ENCODE results near the gene GPS1. TPM values are rescaled to one million over a fixed set of nuclear protein-coding genes. Genes with fewer than 3 reads are reported as not detected.
A peak's percentile ranks its signal among the peaks of the same experiment; 100 is the strongest.

GPS1 gene
- 223 and 226 TPM in 2 replicates for total RNA-seq (2014; rRNA removed; shearing (Covaris generic))

DNA sequence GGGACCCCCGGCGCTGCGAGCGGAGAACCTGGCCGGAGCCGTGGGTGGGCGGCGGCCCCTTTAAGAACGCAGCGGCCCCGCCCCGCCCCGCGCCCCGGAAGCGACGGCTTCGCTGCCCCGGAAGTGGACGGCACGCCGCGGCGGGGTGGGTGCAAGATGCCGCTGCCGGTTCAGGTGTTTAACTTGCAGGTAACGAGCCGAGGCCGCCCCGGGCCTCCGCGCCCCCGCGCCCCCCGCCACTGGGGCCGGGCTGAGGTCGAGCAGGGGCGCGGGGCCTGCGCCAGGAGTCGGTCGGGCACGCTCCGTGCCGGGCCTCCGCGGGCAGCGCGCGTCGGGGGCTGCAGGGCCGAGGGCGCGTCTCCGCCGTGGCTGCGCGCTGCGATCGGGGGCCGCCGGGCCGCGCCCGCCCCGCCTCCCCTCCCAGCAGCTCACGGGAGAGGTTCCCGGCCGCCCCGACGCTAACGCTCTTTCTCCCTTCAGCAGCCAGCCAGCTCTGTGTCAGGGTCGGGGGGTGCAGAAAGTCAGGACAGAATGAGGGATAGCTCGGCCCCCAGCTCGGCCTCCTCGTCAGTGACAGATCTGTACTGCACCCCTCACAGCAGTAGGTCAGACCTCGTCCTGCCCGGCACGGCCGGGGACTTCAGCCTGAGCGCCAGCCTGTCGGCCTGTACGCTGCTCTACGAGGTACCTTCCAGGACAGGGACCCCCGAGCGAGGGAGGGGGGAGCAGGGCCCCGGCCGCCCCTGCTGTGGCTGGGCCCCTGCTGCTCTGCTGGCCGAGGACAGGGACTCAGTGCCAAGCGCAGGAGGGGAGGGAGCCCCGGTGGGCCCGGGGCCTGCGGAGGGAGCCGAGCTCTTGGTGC lies at the start of gene GPS1, which contains the start of gene RFNG:
TSS of gene GPS1 (plus strand) at position 123 of the 862 bp plus-strand sequence. CDS start at position 157, 34 bp downstream.
TSS of gene RFNG (minus strand) at position 36 of the 862 bp plus-strand sequence. CDS start 45 bp downstream, outside the sequence.
- no peak for DNase-seq (ENCODE audit: low read depth in 1 of 2, low spot score in 2 of 2)
- Histone ChIP-seq H3K9me3 (replicated peaks) (no peaks in the 10 kb centered on the region), H3K27ac (no peak within 1 kb of the TSS), H3K4me3 (peak within 1 kb of the TSS; percentile 100), H3K27me3 (replicated peaks) (no peaks in the 10 kb centered on the region), H3K4me1 (replicated peaks) (peaks cover 28% of the 10 kb centered on the region), H3K36me3 (peaks cover 87% of the 10 kb centered on the region)

DNA sequence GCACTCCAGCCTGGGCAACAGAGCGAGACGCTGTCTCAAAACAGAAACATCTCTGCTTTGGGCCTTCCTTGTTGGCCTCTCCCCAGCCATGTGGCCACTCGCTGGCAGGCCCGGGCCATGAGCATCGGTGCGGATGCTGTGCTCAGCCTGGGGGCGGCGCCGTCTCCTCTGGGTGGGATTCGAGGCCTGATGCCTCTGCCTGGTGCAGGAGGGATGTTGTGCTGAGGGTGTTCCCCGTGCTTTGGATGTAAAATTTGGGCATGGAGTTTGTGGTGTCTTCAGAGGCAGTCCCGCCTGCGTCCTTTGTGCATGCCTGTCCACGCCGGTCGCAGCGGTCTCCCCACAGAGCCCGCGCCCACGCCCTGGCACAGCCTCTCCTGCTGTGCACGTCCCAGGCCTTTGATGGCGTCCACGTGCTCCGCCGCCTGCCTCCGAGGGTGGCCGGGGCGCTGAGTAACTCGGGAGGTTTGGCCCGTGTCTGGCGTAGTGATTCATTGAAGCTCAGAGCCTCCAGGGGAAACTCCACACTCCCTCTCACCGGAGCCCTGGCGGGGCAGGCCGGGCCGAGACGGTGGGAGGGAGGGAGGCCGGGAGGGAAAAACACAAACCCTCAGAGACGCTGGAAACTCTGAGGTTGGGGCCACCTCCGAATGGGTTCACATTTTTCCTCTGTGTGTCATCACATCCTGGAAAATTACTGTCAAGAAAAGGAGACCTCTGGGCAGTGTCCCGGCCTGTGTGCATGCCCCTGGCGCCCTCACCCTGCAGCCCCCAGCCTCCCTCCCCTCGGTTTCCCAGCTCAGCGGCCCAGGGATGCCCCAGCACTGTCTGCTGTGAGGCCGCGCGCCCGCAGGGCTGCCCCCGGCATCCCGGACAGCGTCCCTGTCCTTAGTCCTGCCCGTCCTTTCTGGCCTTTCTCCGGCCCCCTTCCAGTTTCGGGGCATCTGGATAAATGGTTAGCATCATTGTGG lies 48.0 kb upstream of the GPS1 start:
- peak; percentile 99 for DNase-seq (ENCODE audit: low read depth in 1 of 2, low spot score in 2 of 2)
- Histone ChIP-seq H3K4me1 (replicated peaks) (peaks cover 57% of the 10 kb centered on the region), H3K27ac (peak overlapping the region; percentile 63), H3K27me3 (replicated peaks) (no peaks in the 10 kb centered on the region), H3K9me3 (replicated peaks) (no peaks in the 10 kb centered on the region), H3K4me3 (no peak overlapping the region), H3K36me3 (no peaks in the 10 kb centered on the region)

DNA sequence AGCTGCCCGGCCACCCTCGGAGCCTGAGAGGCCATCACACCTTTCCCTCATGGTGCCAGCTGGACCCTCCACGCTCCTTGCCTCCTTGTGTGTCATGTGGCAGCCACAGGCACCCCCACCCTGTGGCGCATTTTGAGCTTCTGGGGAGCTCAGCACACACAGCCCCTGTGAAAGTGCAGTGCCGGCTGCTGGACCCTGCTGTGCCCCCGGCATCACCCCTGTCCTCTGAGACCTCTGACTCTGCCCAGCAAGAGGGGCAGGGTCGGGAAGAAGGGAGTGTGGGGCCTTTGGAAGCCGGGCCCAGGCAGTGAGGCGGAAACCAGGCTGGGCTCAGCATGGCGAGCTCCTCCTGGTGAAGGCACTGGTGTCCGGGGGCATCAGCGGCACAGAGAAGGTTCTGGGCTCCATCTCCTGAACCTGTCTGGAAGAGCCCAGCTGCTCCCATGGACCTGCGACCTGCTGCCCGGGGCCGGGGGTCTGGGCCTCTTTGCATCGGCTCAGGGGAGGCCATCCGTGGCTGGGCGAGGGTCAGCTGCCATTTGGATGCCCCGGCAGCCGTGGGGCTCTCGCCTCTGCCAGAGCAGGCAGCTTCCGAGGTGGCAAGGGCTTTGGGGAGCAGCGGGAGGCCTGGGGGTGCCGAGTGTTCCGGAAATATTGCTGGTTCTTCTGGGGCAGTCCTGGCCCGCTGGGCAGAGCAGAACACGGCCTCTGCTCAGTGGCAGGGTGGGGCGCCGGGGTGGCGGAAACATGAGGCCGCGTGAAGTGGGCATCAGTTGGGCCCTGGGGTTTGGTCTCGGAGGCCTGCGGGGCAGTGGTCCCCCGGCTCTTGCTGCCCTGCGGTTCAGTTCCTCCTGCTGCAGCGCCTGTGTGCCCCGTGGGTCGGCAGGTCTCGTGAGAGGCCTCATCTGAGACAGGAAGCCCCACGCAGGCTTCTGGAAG lies 46.9 kb upstream of the GPS1 start:
- Histone ChIP-seq H3K27ac (peak overlapping the region; percentile 63), H3K27me3 (replicated peaks) (no peaks in the 10 kb centered on the region), H3K4me1 (replicated peaks) (peaks cover 57% of the 10 kb centered on the region), H3K36me3 (no peaks in the 10 kb centered on the region; the same call in 1 of the 2 replicates), H3K4me3 (no peak overlapping the region), H3K9me3 (replicated peaks) (no peaks in the 10 kb centered on the region)
- no peak for DNase-seq (ENCODE audit: low read depth in 1 of 2, low spot score in 2 of 2)

DNA sequence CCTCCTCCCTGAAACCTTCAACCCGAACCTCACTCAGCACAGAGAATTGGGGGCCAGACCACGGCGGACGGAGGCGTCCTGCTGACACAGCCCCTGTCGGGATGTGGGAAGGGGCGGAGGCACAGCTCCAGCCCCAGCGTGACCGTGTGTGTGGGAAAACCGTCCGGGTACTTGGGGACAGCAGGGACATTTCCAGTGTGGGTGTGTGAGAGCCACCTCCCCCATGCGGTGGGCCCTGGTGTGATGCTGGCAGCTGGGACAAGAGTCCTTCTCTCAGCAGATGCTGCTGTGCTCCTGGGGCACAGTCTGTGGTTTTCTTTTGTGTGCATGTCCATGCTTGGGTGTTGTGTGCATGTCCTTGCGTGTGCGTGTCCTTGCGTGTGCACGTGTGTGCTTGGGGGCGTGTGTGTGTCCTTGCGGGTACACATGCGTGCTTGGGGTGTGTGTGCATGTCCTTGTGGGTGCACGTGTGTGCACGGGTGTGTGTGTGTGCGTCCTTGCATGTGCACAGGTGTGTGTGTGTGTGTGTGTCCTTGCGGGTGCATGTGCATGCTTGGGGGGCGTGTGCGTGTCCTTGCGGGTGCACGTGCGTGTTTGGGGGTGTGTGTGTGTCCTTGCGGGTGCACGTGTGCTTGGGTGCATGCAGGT lies 45.9 kb upstream of the GPS1 start:
- H3K36me3 ChIP-seq, result peaks cover 3% of the 10 kb centered on the region; the same call in 1 of the 2 replicates
- H3K9me3 ChIP-seq (replicated peaks), result no peaks in the 10 kb centered on the region
- peaks cover 57% of the 10 kb centered on the region for H3K4me1 ChIP-seq (replicated peaks)
- H3K27me3 ChIP-seq (replicated peaks), result no peaks in the 10 kb centered on the region
- H3K4me3 ChIP-seq, result no peak overlapping the region
- no peak for DNase-seq (ENCODE audit: low read depth in 1 of 2, low spot score in 2 of 2)
- H3K27ac ChIP-seq, result no peak overlapping the region

DNA sequence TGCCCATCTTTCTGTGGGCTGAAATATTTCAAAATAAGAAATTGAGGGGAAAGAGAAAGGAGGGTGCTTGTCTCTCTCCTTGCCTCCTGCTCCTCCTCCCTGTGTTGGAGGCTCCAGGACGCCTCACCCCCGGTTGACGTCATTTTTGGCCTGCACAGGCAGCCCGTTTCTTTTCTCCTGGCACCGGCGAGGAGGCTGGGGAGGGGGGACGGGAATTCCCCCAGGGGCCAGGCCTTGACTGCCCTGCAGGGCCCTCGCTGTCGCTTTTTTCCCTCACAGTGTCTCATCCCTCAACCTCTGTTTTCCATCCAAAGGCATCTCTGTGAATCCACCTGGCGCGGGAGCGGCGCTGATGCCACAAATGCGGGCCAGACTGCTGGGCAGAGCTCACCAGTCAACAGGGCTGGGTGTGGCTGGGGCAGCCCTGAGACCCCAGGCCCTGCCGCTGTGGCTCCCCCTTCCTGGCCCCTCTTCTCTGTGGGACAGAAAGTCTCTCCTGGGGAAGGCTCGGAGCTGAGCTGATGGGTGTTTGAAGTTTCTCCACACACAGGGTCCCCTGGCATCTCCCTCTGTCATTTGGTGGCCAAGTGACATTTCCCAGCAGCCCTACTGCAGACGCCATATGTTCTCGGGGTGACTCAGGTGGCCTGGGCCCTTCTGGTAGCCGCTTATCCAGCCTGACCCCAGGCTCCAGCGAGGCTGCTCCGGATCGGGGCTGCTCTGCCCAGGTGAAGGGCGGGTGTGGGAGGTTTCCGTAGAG lies 45.0 kb upstream of the GPS1 start:
- Histone ChIP-seq H3K4me3 (no peak overlapping the region), H3K4me1 (replicated peaks) (peaks cover 57% of the 10 kb centered on the region), H3K27ac (no peak overlapping the region), H3K9me3 (replicated peaks) (no peaks in the 10 kb centered on the region), H3K27me3 (replicated peaks) (no peaks in the 10 kb centered on the region), H3K36me3 (peaks cover 5% of the 10 kb centered on the region; the same call in 1 of the 2 replicates)
- peak; percentile 55 to 76 for DNase-seq (ENCODE audit: low read depth in 1 of 2, low spot score in 2 of 2)

DNA sequence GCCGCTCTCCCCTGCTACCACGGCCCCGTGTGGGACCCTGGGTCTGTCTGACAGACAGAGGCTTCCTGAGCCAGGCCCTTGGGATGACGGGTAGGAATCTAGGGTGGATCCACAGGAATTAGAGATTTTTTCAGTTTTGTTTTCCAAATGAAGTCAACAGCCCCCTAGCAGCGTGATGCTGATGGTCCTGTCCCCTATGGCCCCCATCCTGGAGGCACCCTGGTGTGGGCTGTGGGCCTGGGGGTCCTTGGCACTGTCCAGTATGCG lies 44.5 kb upstream of the GPS1 start:
- no peak for DNase-seq (ENCODE audit: low read depth in 1 of 2, low spot score in 2 of 2)
- Histone ChIP-seq H3K36me3 (peaks cover 5% of the 10 kb centered on the region; the same call in 1 of the 2 replicates), H3K9me3 (replicated peaks) (no peaks in the 10 kb centered on the region), H3K27me3 (replicated peaks) (no peaks in the 10 kb centered on the region), H3K27ac (no peak overlapping the region), H3K4me3 (no peak overlapping the region), H3K4me1 (replicated peaks) (peaks cover 57% of the 10 kb centered on the region)

DNA sequence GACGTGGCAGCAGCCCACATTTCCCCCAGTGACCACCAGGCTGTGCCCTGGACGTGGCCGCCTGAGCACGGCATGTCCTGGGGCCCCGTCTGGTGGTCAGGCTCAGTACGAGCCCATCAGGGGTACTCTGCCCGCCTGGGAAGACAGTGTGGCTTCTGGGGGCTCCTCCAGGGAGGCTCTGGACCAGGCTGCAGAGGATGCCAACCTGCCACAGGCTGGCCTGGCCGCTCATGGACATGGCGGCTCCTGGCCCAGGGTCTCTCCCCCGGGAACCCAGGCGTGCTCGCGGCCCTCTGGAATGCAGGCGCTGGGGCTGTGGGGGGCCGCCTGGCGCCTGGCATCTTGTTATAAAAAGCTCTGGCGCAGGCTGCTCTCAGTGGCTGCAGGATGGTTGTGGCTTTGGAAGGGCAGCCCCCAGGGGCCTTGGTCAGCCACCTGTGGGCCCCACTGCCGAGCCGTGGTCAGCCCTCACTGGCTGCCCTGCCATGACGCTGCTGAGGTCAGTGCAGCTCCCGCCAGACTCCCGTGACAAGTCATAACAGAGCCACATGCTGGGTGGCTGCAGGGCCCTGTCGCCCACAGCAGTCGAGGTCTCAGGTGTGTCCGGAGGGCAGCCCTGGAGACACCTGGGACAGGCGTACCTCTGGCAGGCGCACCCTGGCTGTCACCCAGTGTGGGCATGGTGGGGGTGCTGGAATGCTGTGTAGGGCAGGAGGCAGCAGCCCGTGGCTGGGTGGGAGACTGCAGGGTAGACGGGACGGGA lies 44.0 kb upstream of the GPS1 start:
- Histone ChIP-seq H3K27me3 (replicated peaks) (no peaks in the 10 kb centered on the region), H3K36me3 (peaks cover 5% of the 10 kb centered on the region; the same call in 1 of the 2 replicates), H3K27ac (no peak overlapping the region), H3K4me1 (replicated peaks) (peaks cover 51% of the 10 kb centered on the region), H3K4me3 (no peak overlapping the region), H3K9me3 (replicated peaks) (no peaks in the 10 kb centered on the region)
- DNase-seq (ENCODE audit: low read depth in 1 of 2, low spot score in 2 of 2), result no peak

DNA sequence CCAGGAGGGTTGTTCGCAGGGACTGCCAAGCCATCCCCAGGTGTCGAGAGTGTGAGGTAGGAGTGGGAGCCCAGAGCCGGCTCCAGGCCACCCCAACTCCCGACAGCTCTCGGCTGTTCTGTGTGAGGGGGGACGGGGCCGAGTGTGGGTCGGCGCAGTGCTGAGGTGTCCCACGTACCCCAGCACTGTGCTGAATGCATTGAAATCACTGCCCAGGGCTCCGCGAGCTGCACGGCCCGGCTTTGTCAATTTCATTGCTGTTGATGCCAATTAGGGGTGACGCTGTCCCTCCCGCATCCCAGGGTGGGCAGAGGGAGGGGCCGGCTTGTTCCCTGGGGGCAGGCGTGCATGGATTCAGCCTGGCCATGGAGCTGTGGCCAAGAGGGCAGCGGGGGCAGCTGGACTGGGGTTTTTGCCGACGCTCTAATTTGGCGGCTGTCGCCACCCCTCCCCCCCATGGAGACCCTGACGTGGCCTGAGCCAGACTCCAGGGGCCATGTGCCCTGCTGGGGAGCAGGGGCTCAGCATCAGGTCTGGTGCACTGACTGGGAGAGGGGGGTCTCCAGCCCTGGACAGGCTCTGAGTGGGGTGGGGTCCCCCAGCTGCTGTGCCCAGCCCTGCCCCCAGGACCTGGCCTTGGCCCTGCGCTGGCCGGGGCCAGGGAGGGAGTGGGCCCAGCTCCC lies 43.3 kb upstream of the GPS1 start:
- Histone ChIP-seq H3K9me3 (replicated peaks) (no peaks in the 10 kb centered on the region), H3K4me3 (no peak overlapping the region), H3K27me3 (replicated peaks) (no peaks in the 10 kb centered on the region), H3K36me3 (peaks cover 5% of the 10 kb centered on the region; the same call in 1 of the 2 replicates), H3K27ac (no peak overlapping the region), H3K4me1 (replicated peaks) (peaks cover 44% of the 10 kb centered on the region)
- no peak for DNase-seq (ENCODE audit: low read depth in 1 of 2, low spot score in 2 of 2)

DNA sequence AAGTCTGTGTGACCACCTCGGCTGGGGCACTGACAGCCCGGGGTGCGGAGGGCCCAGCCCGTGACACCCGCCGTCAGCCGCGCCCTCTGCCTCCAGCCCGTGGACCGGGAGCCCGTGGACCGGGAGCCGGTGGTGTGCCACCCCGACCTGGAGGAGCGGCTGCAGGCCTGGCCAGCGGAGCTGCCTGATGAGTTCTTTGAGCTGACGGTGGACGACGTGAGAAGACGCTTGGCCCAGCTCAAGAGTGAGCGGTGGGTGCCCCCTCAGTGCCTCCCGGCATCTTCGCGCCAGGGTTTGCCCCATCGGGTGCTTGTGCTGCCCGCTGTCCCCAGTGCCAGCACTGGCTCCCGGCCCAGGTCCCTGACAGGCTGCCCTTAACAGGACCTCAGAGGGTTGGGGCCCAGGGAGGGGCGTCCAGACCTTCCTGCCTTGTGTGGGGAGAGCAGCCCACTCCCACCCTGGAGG lies 42.7 kb upstream of the GPS1 start:
- no peak for DNase-seq (ENCODE audit: low read depth in 1 of 2, low spot score in 2 of 2)
- Histone ChIP-seq H3K4me1 (replicated peaks) (peaks cover 40% of the 10 kb centered on the region), H3K9me3 (replicated peaks) (no peaks in the 10 kb centered on the region), H3K4me3 (no peak overlapping the region), H3K36me3 (peaks cover 5% of the 10 kb centered on the region; the same call in 1 of the 2 replicates), H3K27ac (no peak overlapping the region), H3K27me3 (replicated peaks) (no peaks in the 10 kb centered on the region)

DNA sequence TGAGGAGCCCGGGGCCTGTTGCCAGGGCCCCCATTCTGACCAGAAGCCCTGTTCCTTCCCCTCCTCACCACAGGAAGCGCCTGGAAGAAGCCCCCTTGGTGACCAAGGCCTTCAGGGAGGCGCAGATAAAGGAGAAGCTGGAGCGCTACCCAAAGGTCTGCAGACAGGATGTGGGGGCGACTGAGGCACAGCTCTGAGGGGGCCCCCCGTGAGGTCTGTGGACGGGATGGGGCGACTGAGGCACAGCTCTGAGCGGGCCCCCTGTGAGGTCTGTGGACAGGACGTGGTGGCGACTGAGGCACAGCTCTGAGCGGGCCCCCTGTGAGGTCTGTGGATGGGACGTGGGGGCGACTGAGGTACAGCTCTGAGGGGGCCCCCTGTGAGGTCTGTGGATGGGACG lies 42.3 kb upstream of the GPS1 start:
- no peaks in the 10 kb centered on the region for H3K27me3 ChIP-seq (replicated peaks)
- no peaks in the 10 kb centered on the region for H3K9me3 ChIP-seq (replicated peaks)
- peaks cover 36% of the 10 kb centered on the region for H3K4me1 ChIP-seq (replicated peaks)
- no peak overlapping the region for H3K27ac ChIP-seq
- no peak for DNase-seq (ENCODE audit: low read depth in 1 of 2, low spot score in 2 of 2)
- peaks cover 8% of the 10 kb centered on the region; the same call in 1 of the 2 replicates for H3K36me3 ChIP-seq
- H3K4me3 ChIP-seq, result no peak overlapping the region

Measured in SJSA1 (cell line).